Stimulated activated naive B cell treated with anti-CD40 and anti-IgM and Interleukin-4, amounts not matched to agents 10 μg/mL and 1 μg/mL and 100 μg/mL, for 72 hours (primary cell): Measurements from ENCODE around the gene KIF3B.
A peak's percentile ranks its signal among the peaks of the same experiment; 100 is the strongest.
"Not testable (repeated sequence)": the region's sequence is repeated elsewhere in the genome, so short reads cannot be mapped to it uniquely, and the experiment has no call there.

Experiments
- ATAC-seq, 2 donors: fragments of 150-1000 bp; cut with Tn5 transposase; replicated peaks; 2 replicates each; pipeline ENCODE4 v1.10.0; 2021; ENCODE audit warnings: moderate library complexity in 1 of 2
- DNase-seq: peaks from one replicate; pipeline ENCODE4 v3.0.0; 2021
- H3K27ac Mint-ChIP-seq: one replicate; pipeline ENCODE4 v1.8.0; 2022; ENCODE audit warnings: mild to moderate bottlenecking, mixed read lengths
- H3K27me3 Mint-ChIP-seq, 2 donors: one replicate each; pipeline ENCODE4 v1.8.0; 2022; ENCODE audit warnings: mixed read lengths in 2 of 2
- H3K36me3 Mint-ChIP-seq, 2 donors: one replicate each; pipeline ENCODE4 v1.8.0; 2022; ENCODE audit warnings: mixed read lengths in 2 of 2, mild to moderate bottlenecking in 1 of 2
- H3K4me1 Mint-ChIP-seq, 2 donors: one replicate each; pipeline ENCODE4 v1.8.0; 2022; ENCODE audit warnings: mixed read lengths in 2 of 2, mild to moderate bottlenecking in 1 of 2
- H3K4me3 Mint-ChIP-seq, 2 donors: one replicate each; pipeline ENCODE4 v1.8.0; 2022; ENCODE audit warnings: mild to moderate bottlenecking in 2 of 2, mixed read lengths in 2 of 2, moderate library complexity in 1 of 2
- H3K9me3 Mint-ChIP-seq, 2 donors: one replicate each; pipeline ENCODE4 v1.8.0; 2022; ENCODE audit warnings: mixed read lengths in 2 of 2, mild to moderate bottlenecking in 1 of 2

Gene KIF3B

DNA sequence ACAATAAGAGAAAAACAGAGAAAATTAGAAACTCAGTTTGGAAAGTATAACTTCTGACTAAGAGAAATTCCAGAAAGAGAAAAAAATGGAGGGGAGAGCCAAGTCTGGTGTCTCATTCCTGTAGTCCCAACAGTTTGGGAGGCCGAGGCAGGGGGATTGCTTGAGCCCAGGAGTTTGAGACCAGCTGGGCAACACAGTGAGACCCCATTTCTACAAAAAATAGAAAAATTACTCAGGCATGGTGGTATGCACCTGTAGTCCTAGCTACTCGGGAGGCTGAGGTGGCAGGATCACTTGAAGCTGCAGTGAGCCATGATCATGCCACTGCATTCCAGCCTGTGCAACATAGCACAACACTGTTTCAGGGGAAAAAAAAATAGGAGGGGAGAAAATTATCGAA is 3.1 kb upstream of the KIF3B start:
- H3K4me3 Mint-ChIP-seq = no peak overlapping the region
- peak overlapping the region; percentile 65 for H3K27ac Mint-ChIP-seq
- H3K9me3 Mint-ChIP-seq = no peaks in the 10 kb centered on the region
- no peak for ATAC-seq
- no peaks in the 10 kb centered on the region for H3K36me3 Mint-ChIP-seq
- DNase-seq = no peak
- H3K4me1 Mint-ChIP-seq = peaks cover 17 to 25% of the 10 kb centered on the region in 2 donors
- H3K27me3 Mint-ChIP-seq = no peaks in the 10 kb centered on the region

GRCh38 chr20:32275163-32275562 is 2.3 kb upstream of the KIF3B start:
- not testable (repeated sequence) for H3K27me3 Mint-ChIP-seq, DNase-seq, H3K27ac Mint-ChIP-seq, H3K4me3 Mint-ChIP-seq, H3K9me3 Mint-ChIP-seq, ATAC-seq, H3K36me3 Mint-ChIP-seq
- H3K4me1 Mint-ChIP-seq = peaks cover 17 to 25% of the 10 kb centered on the region in 2 donors

- H3K9me3 Mint-ChIP-seq = no peaks in the 10 kb centered on the region
- H3K36me3 Mint-ChIP-seq = peaks cover 9 to 17% of the 10 kb centered on the region in 2 donors
- H3K27ac Mint-ChIP-seq = peak overlapping the region; percentile 95
- H3K4me1 Mint-ChIP-seq = peaks cover 32 to 43% of the 10 kb centered on the region in 2 donors
- DNase-seq (peak; percentile 70), ATAC-seq (peak; percentile 89)
- H3K4me3 Mint-ChIP-seq = peak overlapping the region; percentile 90
- no peaks in the 10 kb centered on the region for H3K27me3 Mint-ChIP-seq
Observed at GRCh38 chr20:32278199-32278643, 770 bp downstream of the KIF3B start.

- ATAC-seq = no peak
- H3K4me3 Mint-ChIP-seq = peak overlapping the region in 1 of 2 donors; percentile 11
Observed at GRCh38 chr20:32281711-32282110, 4.3 kb downstream of the KIF3B start.

DNA sequence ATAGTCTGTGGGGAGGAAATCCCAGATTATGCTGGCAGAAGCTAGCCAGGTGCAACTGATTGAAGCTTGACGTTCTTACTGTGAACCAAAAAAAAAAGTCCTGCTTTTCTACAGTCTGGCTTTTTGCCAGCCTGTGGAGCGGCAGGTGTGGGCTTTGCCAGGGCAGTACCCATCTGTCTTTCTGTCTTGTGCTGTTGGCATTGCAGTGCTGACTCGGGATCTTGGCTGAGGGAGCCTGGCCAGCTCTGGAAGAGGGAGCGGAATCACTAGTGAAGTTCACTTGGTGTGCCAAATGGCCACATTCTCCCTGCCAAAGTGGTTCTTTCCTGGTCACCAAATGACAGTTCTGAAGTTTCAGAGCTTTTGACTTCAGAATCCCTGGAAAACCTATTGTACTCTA is 5.0 kb downstream of the KIF3B start:
- no peak overlapping the region for H3K4me3 Mint-ChIP-seq
- peaks cover 15 to 22% of the 10 kb centered on the region in 2 donors for H3K36me3 Mint-ChIP-seq
- peaks cover 47 to 63% of the 10 kb centered on the region in 2 donors for H3K4me1 Mint-ChIP-seq
- peak overlapping the region; percentile 82 for H3K27ac Mint-ChIP-seq
- DNase-seq (no peak), ATAC-seq (no peak)
- H3K9me3 Mint-ChIP-seq = no peaks in the 10 kb centered on the region
- H3K27me3 Mint-ChIP-seq = no peaks in the 10 kb centered on the region

More at GRCh38 chr20:32281711-32282110, 4.3 kb downstream of the KIF3B start:
- no peaks in the 10 kb centered on the region for H3K27me3 Mint-ChIP-seq
- H3K9me3 Mint-ChIP-seq = no peaks in the 10 kb centered on the region
- no peak for DNase-seq
- H3K27ac Mint-ChIP-seq = peak overlapping the region; percentile 52
- H3K4me1 Mint-ChIP-seq = peaks cover 47 to 63% of the 10 kb centered on the region in 2 donors
- H3K36me3 Mint-ChIP-seq = peaks cover 15 to 22% of the 10 kb centered on the region in 2 donors

- Mint-ChIP-seq H3K4me3 (peak overlapping the region in 1 of 2 donors; percentile 3), H3K4me1 (peaks cover 47 to 66% of the 10 kb centered on the region in 2 donors), H3K27ac (peak overlapping the region; percentile 96), H3K36me3 (peaks cover 22 to 32% of the 10 kb centered on the region in 2 donors), H3K27me3 (no peaks in the 10 kb centered on the region), H3K9me3 (no peaks in the 10 kb centered on the region)
- peak; percentile 50 to 62 for ATAC-seq
- DNase-seq = no peak
Observed at GRCh38 chr20:32285082-32285620, 7.7 kb downstream of the KIF3B start.

DNA sequence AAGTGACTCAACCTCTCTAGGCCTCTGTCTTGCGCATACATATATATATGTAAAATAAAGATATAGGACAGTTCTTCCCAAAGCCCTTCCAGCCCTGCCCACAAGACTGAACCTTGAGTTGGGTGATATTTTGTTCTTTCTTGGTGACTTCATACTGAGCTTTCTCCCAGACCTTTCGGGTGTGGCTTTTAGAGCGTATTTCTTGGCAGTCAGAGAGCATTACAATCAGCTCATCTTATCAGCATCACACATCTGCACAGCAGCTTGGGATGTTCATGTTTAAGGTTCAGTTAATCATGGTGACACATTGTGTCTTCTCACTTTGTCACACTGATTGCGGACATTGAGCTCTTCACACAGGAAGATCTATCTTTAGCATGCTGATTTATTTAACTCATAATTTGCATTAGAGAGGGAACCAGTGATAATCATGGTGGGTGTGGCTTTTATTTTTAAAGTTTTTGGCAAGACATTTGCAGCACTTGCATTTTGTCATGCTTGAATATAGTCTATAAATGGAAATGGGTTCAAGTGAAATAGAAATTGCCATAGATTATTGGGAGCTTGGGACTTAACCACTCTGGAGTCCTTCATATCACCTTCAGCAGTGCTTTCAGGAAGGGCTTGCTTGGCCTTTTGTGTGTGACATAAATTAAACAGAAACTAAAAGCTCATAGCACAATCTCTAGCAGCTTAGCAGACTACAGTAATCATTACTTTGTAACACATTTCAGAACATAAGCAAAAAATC is 8.3 kb downstream of the KIF3B start:
- peaks cover 48 to 71% of the 10 kb centered on the region in 2 donors for H3K4me1 Mint-ChIP-seq

GRCh38 chr20:32287231-32287638 is 9.8 kb downstream of the KIF3B start:
- ATAC-seq (no peak), DNase-seq (no peak)
- Mint-ChIP-seq H3K27ac (no peak overlapping the region), H3K4me1 (peaks cover 38 to 66% of the 10 kb centered on the region in 2 donors), H3K4me3 (no peak overlapping the region), H3K36me3 (peaks cover 14 to 29% of the 10 kb centered on the region in 2 donors), H3K27me3 (no peaks in the 10 kb centered on the region), H3K9me3 (no peaks in the 10 kb centered on the region)

More for the DNA sequence above, 8.3 kb downstream of the KIF3B start:
- Mint-ChIP-seq H3K4me3 (peak overlapping the region; percentile 75 to 76), H3K27me3 (no peaks in the 10 kb centered on the region), H3K9me3 (no peaks in the 10 kb centered on the region), H3K36me3 (peaks cover 23 to 36% of the 10 kb centered on the region in 2 donors), H3K27ac (peak overlapping the region; percentile 96)
- DNase-seq (peak; percentile 12), ATAC-seq (peak; percentile 84 to 90)

GRCh38 chr20:32288225-32288849 is 10.9 kb downstream of the KIF3B start:
- H3K36me3 Mint-ChIP-seq = peaks cover 12 to 25% of the 10 kb centered on the region in 2 donors
- H3K4me3 Mint-ChIP-seq = no peak overlapping the region
- ATAC-seq (no peak), DNase-seq (no peak)
- peaks cover 37 to 67% of the 10 kb centered on the region in 2 donors for H3K4me1 Mint-ChIP-seq
- H3K27ac Mint-ChIP-seq = peak overlapping the region; percentile 81
- no peaks in the 10 kb centered on the region for H3K27me3 Mint-ChIP-seq
- no peaks in the 10 kb centered on the region for H3K9me3 Mint-ChIP-seq

GRCh38 chr20:32289299-32289660 is 11.8 kb downstream of the KIF3B start:
- DNase-seq, H3K9me3 Mint-ChIP-seq, ATAC-seq, H3K27me3 Mint-ChIP-seq, H3K4me3 Mint-ChIP-seq: not testable (repeated sequence)
- peaks cover 10 to 21% of the 10 kb centered on the region in 2 donors for H3K36me3 Mint-ChIP-seq
- peaks cover 35 to 65% of the 10 kb centered on the region in 2 donors for H3K4me1 Mint-ChIP-seq
- peak overlapping the region; percentile 59 for H3K27ac Mint-ChIP-seq

- ATAC-seq (no peak), DNase-seq (no peak)
- no peaks in the 10 kb centered on the region for H3K9me3 Mint-ChIP-seq
- peaks cover 10 to 20% of the 10 kb centered on the region in 2 donors for H3K36me3 Mint-ChIP-seq
- H3K4me1 Mint-ChIP-seq = peaks cover 30 to 65% of the 10 kb centered on the region in 2 donors
- no peaks in the 10 kb centered on the region for H3K27me3 Mint-ChIP-seq
- H3K27ac Mint-ChIP-seq = peak overlapping the region; percentile 53
- H3K4me3 Mint-ChIP-seq = no peak overlapping the region
Observed at GRCh38 chr20:32289661-32290431, 12.4 kb downstream of the KIF3B start.

GRCh38 chr20:32291166-32291565 is 13.7 kb downstream of the KIF3B start:
- peak in 1 of 2 donors; percentile 57 for ATAC-seq

DNA sequence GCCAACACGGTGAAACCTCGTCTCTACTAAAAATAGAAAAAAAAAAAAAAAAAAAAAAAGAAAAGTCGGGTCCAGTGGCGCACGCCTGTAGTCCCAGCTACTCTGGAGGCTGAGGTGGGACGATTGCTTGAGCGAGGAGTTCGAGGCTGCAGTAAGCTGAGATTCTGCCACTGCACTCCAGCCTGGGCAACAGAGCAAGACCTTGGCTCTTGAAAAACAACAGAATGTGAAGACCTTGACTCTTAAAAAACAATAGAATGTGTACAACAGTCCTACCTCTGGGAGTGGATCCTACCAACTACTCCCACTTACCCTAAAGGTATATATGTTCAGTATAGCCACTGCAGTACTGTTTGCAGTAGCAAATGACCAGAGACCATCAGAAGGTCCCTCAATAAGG is 15.1 kb downstream of the KIF3B start:
- no peak overlapping the region for H3K4me3 Mint-ChIP-seq
- H3K36me3 Mint-ChIP-seq = peaks cover 8 to 20% of the 10 kb centered on the region in 2 donors
- H3K27ac Mint-ChIP-seq = no peak overlapping the region
- no peaks in the 10 kb centered on the region for H3K27me3 Mint-ChIP-seq
- H3K9me3 Mint-ChIP-seq = no peaks in the 10 kb centered on the region
- no peak for ATAC-seq
- H3K4me1 Mint-ChIP-seq = peaks cover 23 to 64% of the 10 kb centered on the region in 2 donors
- no peak for DNase-seq

More at GRCh38 chr20:32291166-32291565, 13.7 kb downstream of the KIF3B start:
- Mint-ChIP-seq H3K27me3 (no peaks in the 10 kb centered on the region), H3K9me3 (no peaks in the 10 kb centered on the region), H3K4me3 (no peak overlapping the region), H3K27ac (peak overlapping the region; percentile 51), H3K4me1 (peaks cover 19 to 53% of the 10 kb centered on the region in 2 donors), H3K36me3 (peaks cover 8 to 20% of the 10 kb centered on the region in 2 donors)
- DNase-seq = no peak

- H3K4me3 Mint-ChIP-seq = no peak overlapping the region
- no peaks in the 10 kb centered on the region for H3K9me3 Mint-ChIP-seq
- no peak for ATAC-seq
- H3K36me3 Mint-ChIP-seq = peaks cover 5 to 18% of the 10 kb centered on the region in 2 donors
- peaks cover 24 to 62% of the 10 kb centered on the region in 2 donors for H3K4me1 Mint-ChIP-seq
- H3K27ac Mint-ChIP-seq = peak overlapping the region; percentile 75
- no peaks in the 10 kb centered on the region for H3K27me3 Mint-ChIP-seq
- no peak for DNase-seq
Observed at GRCh38 chr20:32294071-32294470, 16.6 kb downstream of the KIF3B start.
